ENCODE data around the gene SNTG2.

The SNTG2 gene

GRCh38 chr2:951224-952006, 766 bp downstream of the SNTG2 start:
- FAIRE-seq, result no peak

GRCh38 chr2:953408-953807, 2.8 kb downstream of the SNTG2 start:
- FAIRE-seq, result no peak

More at GRCh38 chr2:951224-952006, 766 bp downstream of the SNTG2 start:
- DNase-seq (ENCODE audit: low spot score), result no peak

DNA sequence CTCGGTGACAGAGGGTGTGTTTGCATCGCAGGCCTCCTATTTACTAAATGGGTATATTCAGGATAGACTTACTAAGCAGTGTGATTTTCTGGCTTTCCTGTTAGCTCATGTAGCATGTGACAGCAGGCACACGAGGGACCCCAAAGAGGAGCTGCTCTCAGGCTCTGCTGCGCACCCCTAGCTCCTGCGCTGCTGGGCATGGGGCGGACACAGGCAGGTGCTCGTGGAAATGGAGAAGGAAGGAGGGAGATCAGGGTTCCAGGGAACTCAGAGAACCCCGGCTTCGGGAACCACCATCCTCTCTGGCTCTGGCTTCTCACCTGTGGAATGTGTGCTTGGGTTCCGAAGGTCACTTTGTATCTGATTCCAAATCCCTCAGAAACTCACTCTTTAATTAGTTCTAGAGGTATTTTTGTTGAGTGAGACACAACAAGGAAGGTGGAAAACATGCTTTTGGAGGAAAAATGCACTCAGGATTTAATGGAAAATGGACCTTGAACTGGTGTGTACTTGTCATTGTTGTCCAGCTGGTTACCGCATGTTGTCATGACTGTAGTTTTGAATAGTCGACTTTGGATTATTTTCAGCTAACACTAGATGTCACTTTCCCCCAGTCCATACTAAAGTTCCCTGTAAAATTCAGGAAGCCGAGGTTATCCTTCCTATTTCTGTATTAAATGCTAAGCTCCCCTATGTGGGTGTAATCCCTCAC, 3.5 kb downstream of the SNTG2 start:
- FAIRE-seq (no peak), DNase-seq (ENCODE audit: low spot score) (peak; percentile 37)

More at GRCh38 chr2:953408-953807, 2.8 kb downstream of the SNTG2 start:
- DNase-seq (ENCODE audit: low spot score), result no peak

DNA sequence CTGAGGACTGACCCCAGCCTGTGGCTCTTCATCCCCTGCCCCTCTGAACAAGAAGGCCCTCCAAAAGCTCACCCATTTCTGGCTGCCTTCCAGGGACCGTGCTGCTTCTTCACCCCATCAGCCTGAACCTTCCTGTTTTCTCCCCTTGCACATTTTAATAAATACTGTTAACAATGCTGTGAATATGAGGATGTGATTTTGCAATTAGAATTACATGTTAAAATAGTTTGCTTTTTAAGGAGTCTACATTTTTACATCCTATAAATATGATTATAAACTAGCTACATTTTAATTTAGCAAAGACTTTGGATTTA, 4.0 kb downstream of the SNTG2 start:
- DNase-seq (ENCODE audit: low spot score), result no peak
- FAIRE-seq, result no peak

DNA sequence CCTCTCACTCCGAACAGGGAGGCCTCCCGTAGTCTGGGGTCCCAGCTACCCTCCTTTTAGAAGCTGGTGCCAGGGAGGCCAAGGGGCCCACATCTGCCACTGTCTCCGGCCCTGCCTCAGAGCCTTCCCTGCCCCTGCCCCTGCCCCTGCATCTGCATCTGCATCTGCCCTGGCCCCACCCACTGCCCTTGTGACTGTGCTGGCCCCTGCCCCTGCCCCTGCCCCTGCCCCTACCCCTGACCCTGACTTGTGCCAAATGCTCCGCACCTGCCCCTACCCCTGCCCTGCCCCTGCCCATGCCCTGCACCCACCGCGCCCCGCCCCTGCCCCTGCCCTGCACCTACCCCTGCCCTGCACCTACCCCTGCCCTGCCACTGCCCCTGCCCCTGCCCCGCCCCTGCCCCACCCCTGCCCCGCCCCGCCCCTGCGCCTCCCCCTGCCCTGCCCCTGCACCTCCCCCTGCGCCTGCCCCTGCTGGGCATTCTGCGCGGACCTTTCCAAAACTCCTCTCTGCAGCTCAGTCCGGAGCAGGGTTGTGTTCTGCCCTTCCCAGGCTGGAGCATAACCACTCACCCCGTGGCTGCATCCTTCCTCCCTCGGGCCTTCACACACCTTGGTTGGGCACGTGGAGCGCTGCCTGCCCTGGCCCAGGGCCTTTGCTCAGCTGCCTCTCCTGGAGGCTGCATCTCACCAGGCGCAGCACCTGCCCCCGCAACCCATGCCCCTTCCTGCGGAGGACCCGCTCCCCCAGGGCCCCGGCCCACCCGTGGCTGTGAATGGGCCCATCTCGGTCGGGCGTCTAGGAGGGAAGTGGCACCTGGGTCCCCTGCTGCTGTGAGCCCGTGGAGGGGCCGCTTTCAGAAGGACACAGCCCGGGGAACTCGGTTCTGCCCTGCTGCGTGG, 5.4 kb downstream of the SNTG2 start:
- no peak for DNase-seq (ENCODE audit: low spot score)
- no peak for FAIRE-seq

GRCh38 chr2:959457-959856, 8.8 kb downstream of the SNTG2 start:
- FAIRE-seq (no peak), DNase-seq (ENCODE audit: low spot score) (no peak)

DNA sequence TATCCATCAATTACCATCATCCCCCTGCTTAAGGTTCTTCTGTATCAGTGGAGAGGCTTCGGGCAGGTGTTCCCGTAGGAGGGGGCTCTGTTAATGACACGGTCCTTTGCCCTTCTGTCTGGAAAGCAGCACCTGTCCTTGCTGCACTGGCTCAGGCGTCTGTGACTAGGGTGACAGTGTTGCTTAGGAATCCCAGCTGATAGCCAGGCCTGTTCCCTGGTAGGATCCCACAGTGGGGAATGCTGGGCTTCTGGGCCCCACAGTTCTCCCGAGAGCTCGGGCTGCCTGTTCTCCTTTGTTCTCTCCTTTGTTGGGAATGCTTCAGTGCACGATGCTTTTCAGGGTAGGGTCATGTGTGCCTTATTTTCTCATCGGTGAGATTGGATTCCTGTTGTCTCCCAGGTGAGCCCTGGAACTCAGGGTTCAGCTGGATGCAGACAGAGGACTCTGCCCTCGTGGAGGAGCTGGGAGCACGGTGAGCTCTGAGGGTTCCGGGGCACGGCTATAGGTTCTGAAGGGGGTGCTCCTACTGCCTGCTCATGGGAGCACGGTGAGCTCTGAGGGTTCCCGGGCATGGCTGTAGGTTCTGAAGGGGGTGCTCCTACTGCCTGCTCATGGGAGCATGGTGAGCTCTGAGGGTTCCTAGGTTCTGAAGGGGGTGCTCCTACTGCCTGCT, 9.6 kb downstream of the SNTG2 start:
- DNase-seq (ENCODE audit: low spot score) (no peak), FAIRE-seq (no peak)

- FAIRE-seq, result no peak
Observed at GRCh38 chr2:961786-962185, 11.1 kb downstream of the SNTG2 start.

DNA sequence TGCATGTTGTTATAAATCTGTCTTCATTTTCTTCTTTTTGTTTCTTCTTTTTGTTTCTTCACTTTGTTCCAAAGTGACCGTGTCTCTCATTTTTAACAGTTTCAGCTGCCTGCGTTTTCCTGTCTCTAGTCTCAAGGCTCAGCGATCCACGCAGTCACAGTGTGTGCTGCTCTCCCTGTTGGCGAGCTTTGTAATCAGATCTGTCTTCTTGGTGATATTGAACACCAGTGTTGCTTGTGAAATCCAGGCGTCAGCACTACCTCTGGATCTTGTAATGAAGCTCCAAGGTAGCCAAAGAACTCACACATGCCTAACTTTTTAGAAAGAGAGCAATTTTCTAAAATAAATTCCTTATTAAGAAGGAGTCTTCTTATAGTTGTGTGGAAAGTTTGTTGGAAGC, 13.2 kb downstream of the SNTG2 start:
- FAIRE-seq (no peak), DNase-seq (ENCODE audit: low spot score) (no peak)

More at GRCh38 chr2:961786-962185, 11.1 kb downstream of the SNTG2 start:
- DNase-seq (ENCODE audit: low spot score), result no peak

DNA sequence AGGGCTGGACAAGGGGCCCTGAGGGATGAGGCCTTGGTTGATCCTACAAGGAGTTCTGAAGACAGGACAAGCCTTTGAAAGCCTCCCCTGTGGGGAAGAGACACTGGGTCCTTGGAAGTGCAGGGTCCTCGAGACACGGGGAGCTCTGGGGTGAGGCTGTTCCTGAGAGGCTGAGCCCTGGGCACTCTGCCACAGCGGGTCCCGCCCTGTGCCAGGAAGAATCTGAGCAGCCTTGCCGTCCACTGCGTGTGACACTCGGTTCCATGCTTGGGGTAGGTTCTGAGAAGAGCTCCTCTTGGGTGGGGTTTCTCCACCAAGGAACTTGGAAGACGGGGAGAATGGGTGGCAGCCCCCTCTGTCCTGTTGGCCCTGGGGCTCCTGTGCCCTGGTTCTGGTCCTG, 13.9 kb downstream of the SNTG2 start:
- no peak for FAIRE-seq

DNA sequence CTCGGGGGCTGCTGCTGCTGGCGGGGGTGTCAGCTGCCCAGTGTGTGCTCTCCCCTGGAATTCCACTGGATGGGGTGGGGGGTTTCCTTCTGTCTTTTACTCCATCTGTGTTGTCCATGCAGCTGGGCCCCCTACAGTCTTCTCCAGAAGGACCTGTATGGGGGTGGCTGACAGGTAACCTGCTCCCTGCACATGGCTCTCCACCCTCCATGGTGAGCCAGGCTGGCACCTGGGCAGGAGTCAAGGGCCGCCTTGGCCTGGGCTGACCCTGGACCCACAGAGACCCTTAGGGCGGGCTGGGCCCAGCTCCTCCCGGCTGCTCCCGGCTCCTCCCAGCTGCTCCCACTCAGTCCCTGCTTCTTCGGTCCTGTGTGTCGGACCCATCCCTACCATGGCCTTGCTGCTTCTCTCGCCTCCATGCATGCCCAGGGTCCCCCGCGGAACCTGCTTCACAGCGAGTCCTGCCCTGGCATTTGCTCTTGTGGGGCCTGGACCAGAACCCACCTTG, 15.0 kb downstream of the SNTG2 start:
- FAIRE-seq, result no peak
- no peak for DNase-seq (ENCODE audit: low spot score)

More for the DNA sequence above, 13.9 kb downstream of the SNTG2 start:
- DNase-seq (ENCODE audit: low spot score), result no peak

- no peak for DNase-seq (ENCODE audit: low spot score)
- FAIRE-seq, result no peak
Observed at GRCh38 chr2:973129-973528, 22.5 kb downstream of the SNTG2 start.

DNA sequence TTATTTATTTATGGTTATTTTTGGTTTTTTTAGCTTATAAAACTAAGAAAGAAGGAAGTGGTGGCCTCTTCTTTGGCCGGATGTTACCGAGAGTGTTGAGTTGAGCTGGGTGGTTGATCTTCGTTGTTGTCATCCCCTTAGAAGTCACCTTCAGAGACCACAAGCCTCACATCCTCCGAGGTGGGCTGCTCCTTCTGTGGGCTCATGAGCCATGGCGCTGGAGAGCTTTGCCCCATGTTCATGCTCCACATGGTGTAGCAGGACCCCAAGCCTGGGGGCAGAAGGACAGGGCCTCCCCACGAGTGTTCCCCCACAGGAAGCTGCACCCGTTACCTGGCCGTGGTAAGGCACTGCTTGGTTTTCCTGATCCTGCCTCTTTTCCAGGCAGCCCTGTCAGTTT, 23.4 kb downstream of the SNTG2 start:
- no peak for FAIRE-seq
- DNase-seq (ENCODE audit: low spot score), result no peak

DNA sequence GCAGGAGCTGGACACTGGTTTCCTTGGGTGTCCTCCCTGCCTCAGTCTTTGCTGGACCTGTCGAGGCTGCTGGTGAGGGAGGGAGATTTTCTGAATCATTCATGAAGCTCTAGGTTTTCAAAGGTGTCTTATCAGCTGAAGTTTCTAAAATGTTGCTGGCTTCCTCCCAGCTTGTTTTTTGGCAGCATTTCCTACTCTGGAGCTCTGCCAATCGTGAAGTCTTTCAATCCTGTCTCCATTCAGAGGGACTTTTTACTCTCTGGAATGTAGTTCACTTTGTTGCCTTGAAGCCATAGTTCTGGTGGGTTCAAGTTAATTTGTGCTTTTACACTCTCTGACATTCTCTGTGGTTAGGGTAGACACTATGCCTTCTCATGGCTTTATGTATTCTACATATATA, 23.9 kb downstream of the SNTG2 start:
- DNase-seq (ENCODE audit: low spot score) (no peak), FAIRE-seq (no peak)

DNA sequence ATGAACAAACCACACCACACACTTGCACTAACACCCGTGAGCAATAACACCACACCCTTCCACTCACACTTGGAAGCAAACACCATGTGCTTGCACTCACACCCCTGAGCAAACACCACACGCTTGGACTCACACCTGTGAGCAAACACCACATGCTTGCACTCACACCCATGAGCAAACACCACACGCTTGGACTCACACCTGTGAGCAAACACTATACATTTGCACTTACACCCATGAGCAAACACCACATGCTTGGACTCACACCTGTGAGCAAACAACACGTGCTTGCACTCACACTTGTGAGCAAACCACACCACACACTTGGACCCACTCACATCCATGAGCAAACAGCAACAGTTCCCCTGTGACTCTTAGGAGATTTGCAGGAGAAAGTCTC, 24.4 kb downstream of the SNTG2 start:
- no peak for DNase-seq (ENCODE audit: low spot score)
- no peak for FAIRE-seq

- FAIRE-seq, result no peak
- no peak for DNase-seq (ENCODE audit: low spot score)
Observed at GRCh38 chr2:979069-979928, 28.6 kb downstream of the SNTG2 start.

DNA sequence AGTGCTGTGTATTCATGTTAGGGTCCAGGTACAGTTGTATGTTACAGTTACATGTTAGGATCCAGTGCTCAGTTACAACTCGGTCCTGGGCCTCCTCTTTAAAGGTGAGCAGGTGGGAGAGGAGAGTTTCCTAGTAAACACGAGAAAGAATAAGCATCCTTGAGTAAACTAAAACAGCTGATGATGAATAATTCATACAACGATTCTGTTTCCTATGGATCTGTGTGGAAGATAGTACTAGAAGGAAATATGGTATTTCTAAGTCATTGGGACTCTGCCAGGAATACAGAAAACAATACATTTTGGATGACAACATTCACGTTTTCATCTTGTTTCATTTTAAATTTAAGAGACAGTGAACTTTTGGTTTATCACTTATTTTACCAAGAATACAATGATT, 29.5 kb downstream of the SNTG2 start:
- DNase-seq (ENCODE audit: low spot score), result no peak
- FAIRE-seq, result no peak

- FAIRE-seq (no peak), DNase-seq (ENCODE audit: low spot score) (no peak)
Observed at GRCh38 chr2:981258-981657, 30.6 kb downstream of the SNTG2 start.

DNA sequence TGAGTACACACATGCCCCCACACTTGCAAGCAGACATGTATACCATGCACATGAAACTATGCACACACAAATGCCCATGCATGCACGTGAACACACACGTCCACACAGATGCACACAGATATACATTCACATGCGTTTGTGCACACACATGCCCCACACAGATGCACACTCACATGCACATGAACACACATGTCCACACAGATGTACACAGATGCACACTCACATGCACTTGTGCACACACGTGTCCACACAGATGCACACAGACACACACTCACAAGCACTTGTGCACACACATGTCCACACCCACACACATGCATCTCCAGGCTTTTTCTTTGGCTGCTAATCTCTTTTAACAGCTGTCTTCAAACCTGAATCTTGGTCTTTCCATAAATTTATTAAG, 31.1 kb downstream of the SNTG2 start:
- FAIRE-seq (no peak), DNase-seq (ENCODE audit: low spot score) (no peak)

DNA sequence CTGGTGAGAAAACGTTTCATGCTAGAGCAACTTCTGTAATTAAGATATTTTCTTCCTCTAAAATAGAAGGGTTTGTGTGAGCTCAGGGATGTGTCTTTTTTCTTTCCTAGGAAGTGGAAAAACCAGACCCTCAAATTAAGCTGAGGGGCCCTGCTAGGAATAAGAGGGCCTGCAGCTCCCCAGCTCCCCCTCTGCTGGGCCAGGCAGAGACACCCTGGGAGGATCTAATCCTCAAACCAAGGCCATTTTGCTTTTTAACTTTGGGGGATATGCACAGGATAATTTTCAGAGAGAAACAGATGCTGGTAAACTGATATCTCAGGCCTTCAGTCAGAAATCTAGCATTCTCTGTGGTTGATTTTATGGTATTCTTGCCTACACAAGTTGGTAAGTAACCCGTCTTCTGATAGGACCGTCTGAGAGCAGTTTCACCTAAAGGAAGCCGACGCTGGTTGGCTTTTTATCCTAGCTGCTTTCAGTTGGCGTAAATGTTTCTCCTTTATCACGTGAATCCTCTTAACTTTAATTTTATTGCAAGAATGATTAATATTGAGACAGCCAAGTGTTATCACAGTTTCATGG, 34.8 kb downstream of the SNTG2 start:
- FAIRE-seq (no peak), DNase-seq (ENCODE audit: low spot score) (no peak)

Measured in RCC 7860 (cell line).